Activated CD4-positive, alpha-beta T cell treated with anti-CD3 and anti-CD28 coated beads, Interleukin-10, Interleukin-2, amounts not matched to agents 100 ng/mL and 50 ng/mL, durations not matched to agents 16 hours and 8 hours (primary cell): Measurements from ENCODE around the gene PGAM4.
"Not testable (repeated sequence)": the region's sequence is repeated elsewhere in the genome, so short reads cannot be mapped to it uniquely, and the experiment has no call there.

ENCODE experiments used
- DNase-seq: peaks from one replicate; pipeline ENCODE4 v3.0.0-alpha.2; 2020

PGAM4 gene

GRCh38 chrX:77924320-77924859, 45.0 kb downstream of the PGAM4 start:
- no peak for DNase-seq

GRCh38 chrX:77922787-77923186, 46.7 kb downstream of the PGAM4 start:
- no peak for DNase-seq

- not testable (repeated sequence) for DNase-seq
Measured at GRCh38 chrX:77919370-77919769, 50.1 kb downstream of the PGAM4 start.

- DNase-seq: no peak
Measured at GRCh38 chrX:77918568-77918967, 50.9 kb downstream of the PGAM4 start.
